Measurements from ENCODE around the gene PROB1.
A peak's percentile ranks its signal among the peaks of the same experiment; 100 is the strongest.

Gene PROB1

DNA sequence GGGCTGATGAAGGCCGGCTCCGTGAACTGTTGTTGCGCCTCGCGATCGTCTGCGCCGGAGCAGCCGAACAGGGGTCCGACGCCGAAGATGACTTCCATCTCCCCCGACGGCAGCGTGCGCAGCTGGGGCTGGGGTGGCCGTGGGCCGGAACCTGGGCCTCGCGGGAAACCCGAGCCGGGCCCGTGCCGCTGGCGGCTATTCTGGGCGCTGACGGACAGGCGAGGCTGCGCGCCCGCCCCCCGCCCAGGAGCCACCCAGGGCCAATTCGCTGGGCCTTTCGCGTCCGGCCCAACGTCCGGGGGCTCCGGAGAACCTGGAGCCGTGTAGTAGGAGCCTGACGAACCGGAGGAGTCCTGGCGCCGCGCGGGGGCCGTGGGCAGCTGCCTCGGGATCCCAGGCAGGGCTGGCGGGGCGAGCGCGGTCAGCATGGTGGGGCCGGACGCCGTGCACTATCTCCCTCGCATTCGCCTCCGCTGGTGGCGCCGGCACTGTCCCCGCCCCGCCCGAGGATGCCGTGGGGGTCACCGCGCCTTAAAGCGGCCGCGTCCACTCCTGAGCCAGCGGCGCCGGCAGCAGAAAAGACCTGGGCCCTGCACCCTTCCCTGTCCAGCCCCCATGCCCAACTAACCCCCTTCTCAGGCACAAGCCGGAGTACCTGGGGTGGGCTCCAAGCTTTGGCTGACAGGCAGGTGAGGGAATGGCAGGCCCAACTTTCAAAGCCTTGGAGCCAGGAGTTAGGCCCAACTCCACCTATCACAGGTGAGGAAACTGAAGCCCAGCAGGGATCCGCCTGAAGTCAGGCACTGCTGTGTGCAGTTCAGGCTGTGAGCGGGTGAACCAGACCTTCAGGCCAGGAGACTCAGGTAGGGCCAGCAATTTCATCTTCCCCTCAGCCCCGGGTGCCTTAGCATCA is at the start of gene PROB1:
Gene PROB1 (minus strand): TSS at position 451 of the 913 bp plus-strand sequence. CDS start 23 bp downstream, at position 428.
- no peak for TF ChIP-seq USF1 (IDR thresholded peaks at IDR 0.05)
- TF ChIP-seq CREB1 (IDR thresholded peaks at IDR 0.05; ENCODE audit: low read depth): no peak
- no peak for TF ChIP-seq MAX (IDR thresholded peaks at IDR 0.05)
- TF ChIP-seq ZBTB7A (IDR thresholded peaks at IDR 0.05; ENCODE audit: low read depth): no peak
- no peak for TF ChIP-seq EP300 (IDR thresholded peaks at IDR 0.05; ENCODE audit: borderline replicate concordance)
- TF ChIP-seq, protein P1, sequence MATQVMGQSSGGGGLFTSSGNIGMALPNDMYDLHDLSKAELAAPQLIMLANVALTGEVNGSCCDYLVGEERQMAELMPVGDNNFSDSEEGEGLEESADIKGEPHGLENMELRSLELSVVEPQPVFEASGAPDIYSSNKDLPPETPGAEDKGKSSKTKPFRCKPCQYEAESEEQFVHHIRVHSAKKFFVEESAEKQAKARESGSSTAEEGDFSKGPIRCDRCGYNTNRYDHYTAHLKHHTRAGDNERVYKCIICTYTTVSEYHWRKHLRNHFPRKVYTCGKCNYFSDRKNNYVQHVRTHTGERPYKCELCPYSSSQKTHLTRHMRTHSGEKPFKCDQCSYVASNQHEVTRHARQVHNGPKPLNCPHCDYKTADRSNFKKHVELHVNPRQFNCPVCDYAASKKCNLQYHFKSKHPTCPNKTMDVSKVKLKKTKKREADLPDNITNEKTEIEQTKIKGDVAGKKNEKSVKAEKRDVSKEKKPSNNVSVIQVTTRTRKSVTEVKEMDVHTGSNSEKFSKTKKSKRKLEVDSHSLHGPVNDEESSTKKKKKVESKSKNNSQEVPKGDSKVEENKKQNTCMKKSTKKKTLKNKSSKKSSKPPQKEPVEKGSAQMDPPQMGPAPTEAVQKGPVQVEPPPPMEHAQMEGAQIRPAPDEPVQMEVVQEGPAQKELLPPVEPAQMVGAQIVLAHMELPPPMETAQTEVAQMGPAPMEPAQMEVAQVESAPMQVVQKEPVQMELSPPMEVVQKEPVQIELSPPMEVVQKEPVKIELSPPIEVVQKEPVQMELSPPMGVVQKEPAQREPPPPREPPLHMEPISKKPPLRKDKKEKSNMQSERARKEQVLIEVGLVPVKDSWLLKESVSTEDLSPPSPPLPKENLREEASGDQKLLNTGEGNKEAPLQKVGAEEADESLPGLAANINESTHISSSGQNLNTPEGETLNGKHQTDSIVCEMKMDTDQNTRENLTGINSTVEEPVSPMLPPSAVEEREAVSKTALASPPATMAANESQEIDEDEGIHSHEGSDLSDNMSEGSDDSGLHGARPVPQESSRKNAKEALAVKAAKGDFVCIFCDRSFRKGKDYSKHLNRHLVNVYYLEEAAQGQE (IDR thresholded peaks at IDR 0.05; ENCODE audit: low read depth): no peak
- no peak for TF ChIP-seq CEBPB (IDR thresholded peaks at IDR 0.05)
- TF ChIP-seq YY1 (IDR thresholded peaks at IDR 0.05; ENCODE audit: low read depth): no peak
- TF ChIP-seq FOXM1 (IDR thresholded peaks at IDR 0.05; ENCODE audit: borderline replicate concordance, low read depth): no peak
- no peak for TF ChIP-seq TCF12 (IDR thresholded peaks at IDR 0.05; ENCODE audit: low read depth)
- no peak for TF ChIP-seq NFIC (IDR thresholded peaks at IDR 0.05)
- TF ChIP-seq EGR1 (IDR thresholded peaks at IDR 0.05): no peak
- no peak for TF ChIP-seq TAF1 (IDR thresholded peaks at IDR 0.05; ENCODE audit: low read depth)
- no peak for TF ChIP-seq RAD21 (IDR thresholded peaks at IDR 0.05; ENCODE audit: low read depth)
- no peak for TF ChIP-seq TEAD4 (IDR thresholded peaks at IDR 0.05)

DNA sequence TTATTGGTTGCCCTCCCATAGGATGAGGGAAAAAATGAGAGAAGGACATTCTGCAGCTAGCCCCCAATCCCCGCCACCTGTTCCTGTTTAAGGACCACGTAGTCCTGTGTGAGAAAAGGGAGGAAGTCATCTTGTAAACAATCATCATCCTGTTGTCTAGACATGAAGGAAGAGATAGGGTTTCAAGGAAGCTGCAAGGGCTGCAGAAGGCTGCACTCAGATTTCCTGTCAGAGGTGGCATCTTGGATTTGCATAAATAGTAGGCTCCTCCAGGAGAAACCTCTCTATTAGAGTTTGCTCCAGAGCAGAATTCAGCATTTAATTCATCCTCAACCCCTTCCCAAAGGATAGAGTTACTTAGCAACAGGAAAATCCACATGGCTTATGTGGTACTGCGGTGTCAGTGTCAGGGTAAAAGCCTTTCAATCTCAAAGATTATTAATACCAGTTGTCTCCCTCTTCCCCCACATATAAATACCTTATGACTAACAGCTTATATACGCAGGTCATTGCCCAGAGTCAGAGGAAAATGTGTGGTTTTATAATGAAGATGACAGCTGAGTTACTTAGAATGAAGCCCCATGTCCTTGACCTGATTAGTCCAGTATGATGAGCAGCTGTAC is 49.0 kb upstream of the PROB1 start:
- TF ChIP-seq EGR1 (IDR thresholded peaks at IDR 0.05) (no peak), TAF1 (IDR thresholded peaks at IDR 0.05; ENCODE audit: low read depth) (no peak), CREB1 (IDR thresholded peaks at IDR 0.05; ENCODE audit: low read depth) (no peak), NFIC (IDR thresholded peaks at IDR 0.05) (no peak)

DNA sequence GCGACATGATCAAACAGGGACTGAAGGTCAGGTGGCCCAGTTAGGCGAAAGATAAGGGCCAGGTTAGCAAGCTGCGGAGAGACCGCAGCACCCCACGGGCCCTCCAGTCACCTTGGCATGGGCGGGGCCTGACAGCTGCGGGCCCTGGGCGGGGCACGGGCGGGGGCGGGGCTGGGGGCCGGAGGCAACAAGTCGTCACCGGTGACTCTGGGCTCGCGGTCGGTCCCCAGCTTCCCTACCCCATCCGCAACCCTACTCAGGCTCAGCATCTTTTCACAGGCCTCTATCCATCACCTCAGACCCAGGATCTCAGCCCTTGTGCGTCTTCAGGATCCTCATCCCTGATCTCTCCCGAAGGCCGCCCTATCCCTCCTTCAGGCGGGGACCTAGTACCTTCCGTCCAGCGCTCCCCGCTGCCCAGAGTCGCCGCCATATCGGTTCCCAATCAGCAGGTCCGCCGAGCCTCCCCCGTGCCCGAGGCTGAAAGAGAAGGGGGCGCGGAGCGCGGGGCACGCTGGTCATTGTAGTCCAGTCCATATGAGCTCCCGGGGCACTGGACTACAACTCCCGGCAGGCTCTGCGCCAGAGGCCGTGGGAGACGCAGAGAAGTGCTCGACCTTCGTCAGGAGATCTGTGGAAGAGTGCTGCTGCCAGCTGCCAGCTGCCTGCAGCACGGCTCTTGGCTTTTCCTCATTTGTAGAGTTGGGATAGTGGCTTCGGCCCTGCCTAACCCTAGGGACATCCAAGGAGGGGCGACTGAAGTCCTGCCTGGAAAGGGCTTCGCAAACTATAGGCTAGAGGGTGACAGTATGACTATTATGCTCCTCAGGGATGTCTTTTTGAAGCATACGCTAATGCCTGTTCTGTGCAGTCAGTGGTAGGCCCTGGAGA is 44.4 kb upstream of the PROB1 start, which contains the start of gene DNAJC18:
Gene DNAJC18 (minus strand): TSS at position 513 of the 891 bp plus-strand sequence. CDS start 80 bp downstream, at position 433.
- TF ChIP-seq YY1 (IDR thresholded peaks at IDR 0.05; ENCODE audit: low read depth) (peak; percentile 76), MAX (IDR thresholded peaks at IDR 0.05) (peak; percentile 58; the same call in 1 of the 2 replicates), RAD21 (IDR thresholded peaks at IDR 0.05; ENCODE audit: low read depth) (no peak), NFIC (IDR thresholded peaks at IDR 0.05) (no peak), FOXM1 (IDR thresholded peaks at IDR 0.05; ENCODE audit: borderline replicate concordance, low read depth) (no peak), TCF12 (IDR thresholded peaks at IDR 0.05; ENCODE audit: low read depth) (0 out of 2 replicates have a peak, but pooled peaks have one; percentile 23), TEAD4 (IDR thresholded peaks at IDR 0.05) (no peak), EP300 (IDR thresholded peaks at IDR 0.05; ENCODE audit: borderline replicate concordance) (no peak), USF1 (IDR thresholded peaks at IDR 0.05) (peak; percentile 35; the same call in 1 of the 2 replicates), CEBPB (IDR thresholded peaks at IDR 0.05) (no peak), TAF1 (IDR thresholded peaks at IDR 0.05; ENCODE audit: low read depth) (peak; percentile 50), ZBTB7A (IDR thresholded peaks at IDR 0.05; ENCODE audit: low read depth) (peak; percentile 60), CREB1 (IDR thresholded peaks at IDR 0.05; ENCODE audit: low read depth) (peak; percentile 36; the same call in 1 of the 2 replicates), EGR1 (IDR thresholded peaks at IDR 0.05) (no peak)
- TF ChIP-seq, protein P1 (IDR thresholded peaks at IDR 0.05; ENCODE audit: low read depth): no peak

DNA sequence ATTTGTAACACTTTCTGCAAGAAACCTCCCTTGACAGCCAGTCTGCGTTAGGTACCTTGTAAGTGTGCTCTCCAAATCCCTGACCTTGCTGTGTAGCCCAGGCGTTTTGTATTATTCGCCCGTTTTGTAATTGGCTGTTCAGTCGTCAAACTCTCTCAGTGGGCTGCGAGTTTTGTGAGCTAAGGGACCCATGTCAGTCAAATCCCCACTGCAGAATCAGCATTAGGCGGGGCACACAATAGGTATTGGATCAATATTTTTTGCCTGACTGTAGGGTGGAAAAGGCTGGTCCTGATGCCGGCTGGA is 43.8 kb upstream of the PROB1 start:
- TF ChIP-seq CEBPB (IDR thresholded peaks at IDR 0.05) (no peak), ZBTB7A (IDR thresholded peaks at IDR 0.05; ENCODE audit: low read depth) (no peak), USF1 (IDR thresholded peaks at IDR 0.05) (no peak), RAD21 (IDR thresholded peaks at IDR 0.05; ENCODE audit: low read depth) (no peak), NFIC (IDR thresholded peaks at IDR 0.05) (no peak), FOXM1 (IDR thresholded peaks at IDR 0.05; ENCODE audit: borderline replicate concordance, low read depth) (no peak), EGR1 (IDR thresholded peaks at IDR 0.05) (no peak), YY1 (IDR thresholded peaks at IDR 0.05; ENCODE audit: low read depth) (no peak), TEAD4 (IDR thresholded peaks at IDR 0.05) (no peak), CREB1 (IDR thresholded peaks at IDR 0.05; ENCODE audit: low read depth) (no peak), TAF1 (IDR thresholded peaks at IDR 0.05; ENCODE audit: low read depth) (no peak), TCF12 (IDR thresholded peaks at IDR 0.05; ENCODE audit: low read depth) (no peak), MAX (IDR thresholded peaks at IDR 0.05) (no peak)
- TF ChIP-seq, protein P1 (IDR thresholded peaks at IDR 0.05; ENCODE audit: low read depth): no peak
